Hepatic stellate cell (primary cell): ENCODE results near the gene PATL1.

Source experiments
- DNase-seq: peaks from one replicate; pipeline ENCODE4 v3.0.0; 2011; ENCODE audit warnings: low spot score

PATL1 gene

GRCh38 chr11:59614277-59615119 lies 54.3 kb downstream of the PATL1 start:
- peak; percentile 7 for DNase-seq

- DNase-seq = peak; percentile 9
These were observed 57.0 kb downstream of the PATL1 start for GRCh38 chr11:59611570-59612565.

DNA sequence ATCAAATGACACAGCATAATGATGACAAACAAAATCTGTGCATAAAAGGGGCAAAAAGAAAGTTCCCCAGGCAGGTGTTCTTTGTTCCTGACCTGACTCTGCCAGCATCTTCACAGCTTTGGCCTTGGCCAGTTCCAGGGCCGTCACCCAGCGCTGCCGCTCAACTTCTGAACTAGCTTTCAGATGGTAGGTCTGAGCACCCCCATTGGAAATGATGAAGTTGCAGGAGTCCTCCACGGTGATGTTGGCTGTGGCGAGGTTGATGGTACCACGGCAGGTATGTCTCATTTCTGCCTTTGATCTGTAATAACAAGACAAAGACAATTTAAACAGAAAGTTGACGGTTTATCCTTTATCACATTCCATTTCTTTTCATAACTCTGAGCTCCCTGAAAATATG lies 58.5 kb downstream of the PATL1 start:
- DNase-seq = no peak

DNA sequence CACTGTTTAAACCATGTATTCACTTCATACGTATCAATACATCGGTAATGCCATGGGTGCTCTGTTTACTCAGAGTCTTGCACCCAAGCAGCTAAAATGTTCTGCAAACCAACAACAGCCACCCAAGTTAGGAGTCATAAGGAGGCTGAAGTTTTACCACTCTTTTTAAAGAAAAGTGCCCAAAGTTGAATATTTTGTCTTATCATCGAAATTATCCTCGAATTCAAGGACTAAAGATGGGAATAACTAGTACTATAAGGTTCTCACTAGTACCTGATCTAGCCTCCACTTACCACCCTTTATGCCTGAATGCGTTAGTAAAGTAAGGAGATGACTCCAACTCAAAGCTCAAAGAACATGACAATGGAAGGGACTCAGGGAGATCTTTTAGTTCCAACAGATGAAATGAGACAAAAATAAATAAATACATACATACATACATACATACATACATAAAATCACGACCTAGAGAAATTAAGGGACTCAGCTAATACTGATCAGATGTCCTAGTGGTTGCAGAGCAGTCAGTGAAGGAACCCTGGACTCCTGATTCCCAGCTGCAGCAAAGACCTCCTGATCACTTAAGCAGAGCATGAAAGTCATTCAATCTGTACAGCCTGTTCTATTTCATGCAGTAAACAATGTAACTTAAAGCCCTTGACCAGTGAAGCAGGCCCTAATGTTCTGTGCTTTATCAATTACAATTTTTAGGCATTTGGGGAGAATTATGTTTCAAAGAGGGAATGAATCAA lies 61.0 kb downstream of the PATL1 start:
- DNase-seq = no peak

- DNase-seq = no peak
These were observed 66.4 kb downstream of the PATL1 start for GRCh38 chr11:59602432-59602831.

DNA sequence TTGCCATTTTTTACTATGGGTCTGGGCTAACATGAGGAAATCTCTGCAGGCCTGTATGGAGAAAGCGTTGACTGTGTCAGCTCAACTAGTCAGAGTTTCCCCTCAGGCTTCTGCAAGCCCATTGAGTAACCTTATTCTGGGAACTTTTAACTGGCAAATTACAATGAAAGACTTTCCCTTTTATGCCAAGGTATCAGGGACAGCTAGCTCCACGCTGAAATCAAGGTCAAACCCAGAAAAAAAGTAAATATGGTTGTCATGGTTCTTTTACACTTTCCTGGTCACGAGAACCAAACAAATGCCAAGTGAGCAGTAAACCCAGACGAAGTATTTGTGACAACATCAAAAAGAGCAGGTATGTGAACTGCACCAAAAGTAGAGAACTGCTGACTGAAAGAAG lies 67.0 kb downstream of the PATL1 start:
- no peak for DNase-seq

GRCh38 chr11:59600636-59601035 lies 68.2 kb downstream of the PATL1 start:
- no peak for DNase-seq

- no peak for DNase-seq
These were observed 68.6 kb downstream of the PATL1 start for GRCh38 chr11:59600234-59600633.

- no peak for DNase-seq
These were observed 69.9 kb downstream of the PATL1 start for GRCh38 chr11:59598961-59599360.
